CD14-positive monocyte (primary cell): ENCODE measurements around the gene CYRIA. TPM values are rescaled to one million over a fixed set of nuclear protein-coding genes. Genes with fewer than 3 reads are reported as not detected.

Experiments used
- DNase-seq, 3 donors: peaks; one replicate each; pipeline ENCODE4 v3.0.0-alpha.2; 2011 to 2022
- H2AFZ ChIP-seq: 2 replicates; pipeline ENCODE4 v1.6.0; 2012; ENCODE audit warnings: mild to moderate bottlenecking, low read depth, low read length, inconsistent platforms; ENCODE audit not compliant: insufficient read depth, poor library complexity, severe bottlenecking
- H3K27ac ChIP-seq, 2 donors: 1 replicate in 1 of 2; 2 replicates in 1 of 2; pipeline ENCODE4 v1.5.1; 2012 to 2013; ENCODE audit warnings: low read length in 2 of 2, control low read depth in 1 of 2, inconsistent platforms in 1 of 2, low read depth in 1 of 2, mild to moderate bottlenecking in 1 of 2
- H3K27me3 ChIP-seq, 2 donors: one replicate each; pipeline versions ENCODE4 v1.6.0 to v1.6.1; 2011 to 2013; ENCODE audit warnings: low read length in 2 of 2; ENCODE audit not compliant: control insufficient read depth in 2 of 2, insufficient read depth in 2 of 2
- H3K36me3 ChIP-seq, 2 donors: replicated peaks in 1 of 2; 1 replicate in 1 of 2; 2 replicates in 1 of 2; pipeline versions ENCODE4 v1.5.1 to v1.6.1; 2012 to 2013; ENCODE audit warnings: low read length in 2 of 2, control low read depth in 1 of 2, inconsistent platforms in 1 of 2, mild to moderate bottlenecking in 1 of 2; ENCODE audit not compliant: insufficient read depth in 2 of 2, control insufficient read depth in 1 of 2
- H3K4me1 ChIP-seq, 2 donors: 1 replicate in 1 of 2; 2 replicates in 1 of 2; pipeline versions ENCODE4 v1.5.1 to v1.6.1; 2012 to 2013; ENCODE audit warnings: low read length in 2 of 2, control low read depth in 1 of 2, inconsistent platforms in 1 of 2, mild to moderate bottlenecking in 1 of 2, moderate library complexity in 1 of 2; ENCODE audit not compliant: insufficient read depth in 2 of 2, control insufficient read depth in 1 of 2
- H3K4me2 ChIP-seq: replicated peaks from 2 replicates; pipeline ENCODE3; 2012; ENCODE audit warnings: low read length, moderate library complexity, mild to moderate bottlenecking; ENCODE audit not compliant: poor library complexity, severe bottlenecking; ENCODE audit errors: extremely low read depth
- H3K4me3 ChIP-seq, 3 experiments: fragments of 200-600 bp in 1 of 3; sonication (generic) in 1 of 3; replicated peaks in 1 of 3; 1 replicate in 2 of 3; 2 replicates in 1 of 3; pipeline ENCODE4 v1.5.1; 2011 to 2013; ENCODE audit warnings: low read length in 3 of 3, mild to moderate bottlenecking in 3 of 3, control low read depth in 2 of 3, low read depth in 2 of 3, inconsistent platforms in 1 of 3, moderate library complexity in 1 of 3
- H3K79me2 ChIP-seq: 2 replicates; pipeline ENCODE4 v1.6.0; 2012; ENCODE audit warnings: mild to moderate bottlenecking, control low read depth, inconsistent platforms, low read length, moderate library complexity; ENCODE audit not compliant: insufficient read depth
- H3K9ac ChIP-seq: 2 replicates; pipeline ENCODE4 v1.6.0; 2017; ENCODE audit warnings: low read length, mild to moderate bottlenecking; ENCODE audit not compliant: insufficient read depth, poor library complexity, severe bottlenecking
- H3K9me3 ChIP-seq, 2 donors: replicated peaks in 1 of 2; 1 replicate in 1 of 2; 2 replicates in 1 of 2; pipeline versions ENCODE4 v1.5.1 to v1.6.1; 2012 to 2013; ENCODE audit warnings: low read length in 2 of 2, control low read depth in 1 of 2; ENCODE audit not compliant: control insufficient read depth in 1 of 2, insufficient read depth in 1 of 2
- H4K20me1 ChIP-seq: 2 replicates; pipeline ENCODE4 v1.6.0; 2012; ENCODE audit warnings: mild to moderate bottlenecking, low read length, control low read depth, moderate library complexity; ENCODE audit not compliant: insufficient read depth
- H3K27ac Mint-ChIP-seq, 7 donors: one replicate each; pipeline ENCODE4 v1.8.0; 2020; ENCODE audit warnings: mild to moderate bottlenecking in 7 of 7, mixed read lengths in 7 of 7, moderate library complexity in 6 of 7, inconsistent platforms in 2 of 7
- H3K27me3 Mint-ChIP-seq, 3 donors: one replicate each; pipeline ENCODE4 v1.8.0; 2021 to 2022; ENCODE audit warnings: low read depth in 3 of 3, mild to moderate bottlenecking in 3 of 3, mixed read lengths in 3 of 3, moderate library complexity in 3 of 3, inconsistent platforms in 1 of 3
- H3K36me3 Mint-ChIP-seq, 2 donors: one replicate each; pipeline ENCODE4 v1.8.0; 2020; ENCODE audit warnings: mixed read lengths in 2 of 2, inconsistent platforms in 1 of 2, mild to moderate bottlenecking in 1 of 2
- H3K4me1 Mint-ChIP-seq: one replicate; pipeline ENCODE4 v1.8.0; 2020; ENCODE audit warnings: mild to moderate bottlenecking, mixed read lengths
- H3K4me3 Mint-ChIP-seq, 2 donors: one replicate each; pipeline ENCODE4 v1.8.0; 2020; ENCODE audit warnings: mild to moderate bottlenecking in 2 of 2, mixed read lengths in 2 of 2, moderate library complexity in 1 of 2
- H3K9me3 Mint-ChIP-seq, 7 donors: one replicate each; pipeline ENCODE4 v1.8.0; 2020 to 2022; ENCODE audit warnings: mixed read lengths in 7 of 7, mild to moderate bottlenecking in 6 of 7, moderate library complexity in 6 of 7, inconsistent platforms in 2 of 7
- CTCF ChIP-seq: fragments of 200-600 bp; IDR thresholded peaks from one replicate; pipeline ENCODE4 v1.8.0; 2022; ENCODE audit warnings: antibody characterized with exemption, mild to moderate bottlenecking
- WGBS: methylation state at CpG from one replicate; pipeline ENCODE4 v1.1.5; 2013; ENCODE audit warnings: missing lambda C conversion rate; ENCODE audit not compliant: insufficient coverage; 5-methylcytosine and 5-hydroxymethylcytosine counted together
- intact Hi-C, 2 donors: fragments of 100-400 bp; cut with micrococcal nuclease; formaldehyde crosslinking; loops; one replicate each; pipeline versions ENCODE4 v1.15.0 to v1.15.1; 2023
- polyA plus RNA-seq, 3 donors: library from polyadenylated mRNA; depleted of rRNA in 1 of 3; unstranded in 2 of 3; stranded (reverse) in 1 of 3; fragments of 300-500 nt in 2 of 3; fragments of >200 nt in 1 of 3; fragmentation: Illumina TruSeq in 2 of 3; gene quantifications; 1 replicate in 2 of 3; 2 replicates in 1 of 3; pipeline ENCODE4 v1.2.3, GENCODE V29; 2012 to 2021

The CYRIA gene
- polyA plus RNA-seq, 3 donors: 55.9 to 101 (median 72.4) TPM

GRCh38 chr2:16707014-16707623 lies 41.5 kb upstream of the CYRIA start:
- Histone ChIP-seq H3K27me3 (no peaks in the 10 kb centered on the region), H3K27ac (no peak overlapping the region), H3K9ac (no peak overlapping the region), H3K9me3 (no peaks in the 10 kb centered on the region), H3K4me3 (no peak overlapping the region), H3K4me1 (peaks cover 17% of the 10 kb centered on the region in 2 donors), H2AFZ (no peak overlapping the region), H3K4me2 (no peak overlapping the region), H3K36me3 (no peaks in the 10 kb centered on the region), H4K20me1 (no peaks in the 10 kb centered on the region), H3K79me2 (no peaks in the 10 kb centered on the region)
- no peak overlapping the region for H3K4me3 Mint-ChIP-seq
- peaks cover 0 to under 1% (median 0%) of the 10 kb centered on the region in 3 donors for H3K27me3 Mint-ChIP-seq
- WGBS: 48% methylated on average over 2 of the region's 5 CpGs
- intact Hi-C loops: no loop called here
- peaks cover 0 to 3% of the 10 kb centered on the region in 2 donors for H3K36me3 Mint-ChIP-seq
- no peak overlapping the region for H3K27ac Mint-ChIP-seq
- H3K9me3 Mint-ChIP-seq: peaks cover 0 to 9% (median 1%) of the 10 kb centered on the region in 7 donors
- H3K4me1 Mint-ChIP-seq: peaks cover 14% of the 10 kb centered on the region
- no peak for TF ChIP-seq CTCF
- no peak for DNase-seq

GRCh38 chr2:16700551-16701259 lies 35.1 kb upstream of the CYRIA start:
- peak; percentile 52 to 70 (median 64) for DNase-seq
- Histone ChIP-seq H3K4me1 (peaks cover 9 to 11% of the 10 kb centered on the region in 2 donors), H3K79me2 (no peaks in the 10 kb centered on the region), H3K4me3 (peak overlapping the region in 2 of 3 experiments; percentile 16 to 53), H4K20me1 (no peaks in the 10 kb centered on the region), H3K27me3 (no peaks in the 10 kb centered on the region), H3K27ac (peak overlapping the region; percentile 13 to 58), H2AFZ (peak overlapping the region; percentile 80), H3K4me2 (peak overlapping the region; percentile 62), H3K36me3 (no peaks in the 10 kb centered on the region), H3K9me3 (no peaks in the 10 kb centered on the region), H3K9ac (no peak overlapping the region)
- Mint-ChIP-seq H3K36me3 (no peaks in the 10 kb centered on the region), H3K27me3 (peaks cover 0 to 2% (median 1%) of the 10 kb centered on the region in 3 donors), H3K4me1 (peaks cover 10% of the 10 kb centered on the region), H3K4me3 (peak overlapping the region; percentile 49 to 72), H3K27ac (peak overlapping the region; percentile 28 to 92 (median 79)), H3K9me3 (peaks cover 0 to 6% (median 5%) of the 10 kb centered on the region in 7 donors)
- intact Hi-C loops: no loop called here
- TF ChIP-seq CTCF: no peak
- 27% methylated on average over 5 of the region's 11 CpGs for WGBS
